B cell (primary cell): ENCODE results near the gene CHCHD4. TPM values are rescaled to one million over a fixed set of nuclear protein-coding genes. Genes with fewer than 3 reads are reported as not detected.

Source experiments
- ATAC-seq: fragments of 200-7000 bp; cut with Tn5 transposase; one replicate; pipeline ENCODE4 v1.10.0; 2021; ENCODE audit warnings: low read depth, mild to moderate bottlenecking, moderate number of reproducible peaks, moderate library complexity
- CTCF ChIA-PET: fragments of 350-600 bp; sonication (Branson Sonifier 250); formaldehyde crosslinking; loops from one replicate; lab custom pipeline; 2021; ENCODE audit warnings: antibody characterized with exemption, inconsistent platforms; lab: Charles Lee
- POLR2A ChIA-PET: fragments of 350-600 bp; sonication (Branson Sonifier 250); formaldehyde crosslinking; loops from one replicate; lab custom pipeline; 2021; ENCODE audit warnings: antibody characterized with exemption; lab: Charles Lee
- DNase-seq: peaks from one replicate; pipeline ENCODE4 v3.0.0; 2013
- H2AFZ ChIP-seq: 2 replicates; pipeline ENCODE4 v1.6.1; 2012; ENCODE audit warnings: mild to moderate bottlenecking, low read depth, low read length; ENCODE audit not compliant: insufficient read depth, poor library complexity, severe bottlenecking
- H3K27ac ChIP-seq, 2 donors: 1 replicate in 1 of 2; 2 replicates in 1 of 2; pipeline ENCODE4 v1.5.1; 2012 to 2013; ENCODE audit warnings: low read length in 2 of 2, mild to moderate bottlenecking in 2 of 2, moderate library complexity in 1 of 2
- H3K27me3 ChIP-seq, 4 experiments: fragments of 200-600 bp in 1 of 4; sonication (generic) in 1 of 4; replicated peaks in 1 of 4; 1 replicate in 2 of 4; 2 replicates in 2 of 4; pipeline versions ENCODE4 v1.6.1 to v1.7.0; 2013 to 2016; ENCODE audit warnings: low read length in 3 of 4, mild to moderate bottlenecking in 2 of 4, mixed read lengths in 1 of 4, moderate library complexity in 1 of 4; ENCODE audit not compliant: insufficient read depth in 4 of 4, control insufficient read depth in 3 of 4; ENCODE audit errors: control extremely low read depth in 1 of 4
- H3K36me3 ChIP-seq, 2 experiments: replicated peaks in 1 of 2; 1 replicate in 1 of 2; 2 replicates in 1 of 2; pipeline versions ENCODE4 v1.6.1 to v1.7.1; 2013; ENCODE audit warnings: low read length in 1 of 2; ENCODE audit not compliant: insufficient read depth in 2 of 2, control insufficient read depth in 1 of 2; ENCODE audit errors: control extremely low read depth in 1 of 2, extremely low read depth in 1 of 2
- H3K4me1 ChIP-seq, 2 donors: fragments of 200-600 bp in 1 of 2; sonication (generic) in 1 of 2; 1 replicate in 1 of 2; 2 replicates in 1 of 2; pipeline versions ENCODE4 v1.5.1 to v1.6.1; 2013 to 2017; ENCODE audit warnings: low read length in 2 of 2; ENCODE audit not compliant: control insufficient read depth in 2 of 2, insufficient read depth in 2 of 2
- H3K4me2 ChIP-seq: replicated peaks from 2 replicates; pipeline ENCODE3; 2012; ENCODE audit warnings: mild to moderate bottlenecking, low read depth, low read length; ENCODE audit not compliant: poor library complexity, severe bottlenecking
- H3K4me3 ChIP-seq, 5 experiments: fragments of 200-600 bp in 1 of 5; sonication (generic) in 1 of 5; 1 replicate in 3 of 5; 2 replicates in 2 of 5; pipeline versions ENCODE4 v1.5.1 to v1.7.0; 2011 to 2016; ENCODE audit warnings: low read length in 4 of 5, mild to moderate bottlenecking in 4 of 5, low read depth in 2 of 5, control low read depth in 1 of 5, moderate library complexity in 1 of 5; ENCODE audit not compliant: insufficient read depth in 1 of 5; ENCODE audit errors: control extremely low read depth in 1 of 5, extremely low read depth in 1 of 5
- H3K79me2 ChIP-seq: fragments of 200-600 bp; sonication (generic); one replicate; pipeline ENCODE4 v1.6.0; 2016; ENCODE audit warnings: low read length; ENCODE audit not compliant: control insufficient read depth, insufficient read depth
- H3K9ac ChIP-seq: fragments of 200-600 bp; sonication (generic); 2 replicates; pipeline ENCODE4 v1.6.1; 2017; ENCODE audit warnings: mild to moderate bottlenecking, low read length, moderate library complexity
- H3K9me3 ChIP-seq, 3 donors: one replicate each; pipeline versions ENCODE4 v1.6.1 to v1.7.1; 2013; ENCODE audit warnings: low read length in 2 of 3; ENCODE audit not compliant: control insufficient read depth in 2 of 3, insufficient read depth in 1 of 3; ENCODE audit errors: control extremely low read depth in 1 of 3
- H4K20me1 ChIP-seq: 2 replicates; pipeline ENCODE4 v1.6.0; 2012; ENCODE audit warnings: mild to moderate bottlenecking, low read length; ENCODE audit not compliant: insufficient read depth, control insufficient read depth, poor library complexity, severe bottlenecking
- H3K27ac Mint-ChIP-seq: one replicate; pipeline ENCODE4 v1.8.0; 2021; ENCODE audit warnings: mixed read lengths
- H3K27me3 Mint-ChIP-seq: one replicate; pipeline ENCODE4 v1.8.0; 2021; ENCODE audit warnings: mixed read lengths
- H3K4me1 Mint-ChIP-seq: one replicate; pipeline ENCODE4 v1.8.0; 2021; ENCODE audit warnings: mixed read lengths
- H3K4me3 Mint-ChIP-seq: one replicate; pipeline ENCODE4 v1.8.0; 2021; ENCODE audit warnings: mixed read lengths
- H3K9me3 Mint-ChIP-seq: one replicate; pipeline ENCODE4 v1.8.0; 2022; ENCODE audit warnings: mixed read lengths; ENCODE audit not compliant: insufficient read depth
- EZH2 ChIP-seq: IDR thresholded peaks from 2 replicates; pipeline ENCODE4 v1.6.1; 2012; ENCODE audit warnings: borderline replicate concordance, low read depth, mild to moderate bottlenecking, moderate library complexity, low read length; ENCODE audit not compliant: insufficient read depth, poor library complexity, severe bottlenecking
- WGBS: methylation state at CpG from one replicate; pipeline ENCODE4 v1.1.5; 2013; ENCODE audit warnings: missing lambda C conversion rate; ENCODE audit not compliant: insufficient coverage; 5-methylcytosine and 5-hydroxymethylcytosine counted together
- intact Hi-C: fragments of 100-400 bp; cut with micrococcal nuclease; formaldehyde crosslinking; loops from one replicate; pipeline ENCODE4 v1.10.0; 2022
- polyA plus RNA-seq: library from polyadenylated mRNA; depleted of rRNA; stranded (reverse); fragments of >200 nt; gene quantifications from 2 replicates; pipeline ENCODE4 v1.2.3, GENCODE V29; 2012
- total RNA-seq, 2 donors: library from RNA; stranded (reverse); fragments of 120-200 nt in 1 of 2; gene quantifications; 1 replicate in 1 of 2; 2 replicates in 1 of 2; pipeline versions ENCODE4 v1.2.3 to v1.2.4, GENCODE V29; 2013 to 2022
- TF ChIP-seq, protein P1 (sequence below): fragments of 200-600 bp; IDR thresholded peaks from one replicate; pipeline ENCODE4 v1.8.0; 2022; ENCODE audit warnings: antibody characterized with exemption, mild to moderate bottlenecking

CHCHD4 gene
- total and polyA plus RNA-seq, 2 donors (not counting 1 experiment from before 2014, with no cell fraction given): 3.7 to 8.0 TPM

GRCh38 chr3:14125193-14126016 is 735 bp upstream of the CHCHD4 start:
- Histone ChIP-seq H3K9me3 (no peaks in the 10 kb centered on the region), H3K9ac (peak overlapping the region; percentile 86), H3K27me3 (no peaks in the 10 kb centered on the region), H3K4me2 (peak overlapping the region; percentile 83), H3K36me3 (peaks cover 0 to 18% of the 10 kb centered on the region in 2 experiments), H2AFZ (peak overlapping the region; percentile 92), H3K4me3 (peak overlapping the region; percentile 74 to 97 (median 85)), H3K27ac (peak overlapping the region; percentile 72 to 89), H3K4me1 (peaks cover 24 to 32% of the 10 kb centered on the region in 2 donors), H4K20me1 (peaks cover 30% of the 10 kb centered on the region), H3K79me2 (peaks cover 76% of the 10 kb centered on the region)
- Mint-ChIP-seq H3K27ac (peak overlapping the region; percentile 95), H3K4me1 (peaks cover 45% of the 10 kb centered on the region), H3K27me3 (no peaks in the 10 kb centered on the region), H3K9me3 (no peaks in the 10 kb centered on the region), H3K4me3 (peak overlapping the region; percentile 97)
- TF ChIP-seq, protein P1, sequence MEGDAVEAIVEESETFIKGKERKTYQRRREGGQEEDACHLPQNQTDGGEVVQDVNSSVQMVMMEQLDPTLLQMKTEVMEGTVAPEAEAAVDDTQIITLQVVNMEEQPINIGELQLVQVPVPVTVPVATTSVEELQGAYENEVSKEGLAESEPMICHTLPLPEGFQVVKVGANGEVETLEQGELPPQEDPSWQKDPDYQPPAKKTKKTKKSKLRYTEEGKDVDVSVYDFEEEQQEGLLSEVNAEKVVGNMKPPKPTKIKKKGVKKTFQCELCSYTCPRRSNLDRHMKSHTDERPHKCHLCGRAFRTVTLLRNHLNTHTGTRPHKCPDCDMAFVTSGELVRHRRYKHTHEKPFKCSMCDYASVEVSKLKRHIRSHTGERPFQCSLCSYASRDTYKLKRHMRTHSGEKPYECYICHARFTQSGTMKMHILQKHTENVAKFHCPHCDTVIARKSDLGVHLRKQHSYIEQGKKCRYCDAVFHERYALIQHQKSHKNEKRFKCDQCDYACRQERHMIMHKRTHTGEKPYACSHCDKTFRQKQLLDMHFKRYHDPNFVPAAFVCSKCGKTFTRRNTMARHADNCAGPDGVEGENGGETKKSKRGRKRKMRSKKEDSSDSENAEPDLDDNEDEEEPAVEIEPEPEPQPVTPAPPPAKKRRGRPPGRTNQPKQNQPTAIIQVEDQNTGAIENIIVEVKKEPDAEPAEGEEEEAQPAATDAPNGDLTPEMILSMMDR: no peak
- no peak for TF ChIP-seq EZH2
- 0% methylated on average over 41 of the region's 44 CpGs for WGBS
- peak; percentile 27 for DNase-seq
- ChIA-PET POLR2A (interaction anchor here (0.7 to 2.9 kb wide), 5 partner anchors 19 to 616 kb away, joined by 3 to 28 read pairs (median 7); partner anchors contain the start of genes CCDC174, LSM3 and XPC), CTCF (interaction anchor here (1.1 to 1.7 kb wide), 6 partner anchors 19 to 527 kb away, joined by 3 to 7 read pairs (median 4); partner anchors contain the start of genes LSM3 and XPC)
- peak; percentile 25 for ATAC-seq
- intact Hi-C loops: loop anchor here (1.0 to 10.0 kb wide), 2 partner anchors 307 to 1479 kb away; partner anchors contain the start of genes BTD and HACL1
